Thyroid gland (tissue), 4 donors: ENCODE measurements around the gene LPIN3.

Experiments
- POLR2A ChIP-seq, 2 donors: fragments of 450-650 bp; IDR thresholded peaks; one replicate each; pipeline ENCODE4 v1.6.1; 2017; ENCODE audit warnings: antibody characterized with exemption in 2 of 2, mild to moderate bottlenecking in 2 of 2, moderate library complexity in 1 of 2
- TF ChIP-seq, protein P1 (sequence below), 6 experiments: fragments of 200-600 bp in 3 of 6; fragments of 450-650 bp in 3 of 6; sonication (generic) in 3 of 6; IDR thresholded peaks; one replicate each; pipeline ENCODE4 v1.5.1; 2016 to 2019; ENCODE audit warnings: antibody characterized with exemption in 6 of 6, mild to moderate bottlenecking in 2 of 6, inconsistent platforms in 1 of 6, moderate library complexity in 1 of 6

DNA sequence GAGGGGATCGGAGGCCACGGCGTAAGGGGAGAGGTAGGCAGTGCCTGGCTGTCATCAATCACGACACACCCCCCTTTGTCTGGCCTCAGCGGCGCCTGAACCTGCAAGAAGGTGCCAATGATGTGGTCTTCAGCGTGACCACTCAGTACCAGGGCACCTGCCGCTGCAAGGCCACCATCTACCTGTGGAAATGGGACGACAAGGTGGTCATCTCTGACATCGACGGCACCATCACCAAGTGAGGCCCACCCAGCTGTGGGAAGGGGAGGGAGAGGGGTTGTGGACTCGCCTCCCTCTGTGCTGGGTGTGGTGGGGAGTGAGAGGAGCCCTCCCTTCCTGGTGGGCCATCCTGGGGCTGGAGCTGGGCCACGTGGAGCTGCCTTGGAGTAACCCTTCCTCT is 16.3 kb downstream of the LPIN3 start:
- no peak for TF ChIP-seq POLR2A (IDR thresholded peaks at IDR 0.05)
- TF ChIP-seq, protein P1, sequence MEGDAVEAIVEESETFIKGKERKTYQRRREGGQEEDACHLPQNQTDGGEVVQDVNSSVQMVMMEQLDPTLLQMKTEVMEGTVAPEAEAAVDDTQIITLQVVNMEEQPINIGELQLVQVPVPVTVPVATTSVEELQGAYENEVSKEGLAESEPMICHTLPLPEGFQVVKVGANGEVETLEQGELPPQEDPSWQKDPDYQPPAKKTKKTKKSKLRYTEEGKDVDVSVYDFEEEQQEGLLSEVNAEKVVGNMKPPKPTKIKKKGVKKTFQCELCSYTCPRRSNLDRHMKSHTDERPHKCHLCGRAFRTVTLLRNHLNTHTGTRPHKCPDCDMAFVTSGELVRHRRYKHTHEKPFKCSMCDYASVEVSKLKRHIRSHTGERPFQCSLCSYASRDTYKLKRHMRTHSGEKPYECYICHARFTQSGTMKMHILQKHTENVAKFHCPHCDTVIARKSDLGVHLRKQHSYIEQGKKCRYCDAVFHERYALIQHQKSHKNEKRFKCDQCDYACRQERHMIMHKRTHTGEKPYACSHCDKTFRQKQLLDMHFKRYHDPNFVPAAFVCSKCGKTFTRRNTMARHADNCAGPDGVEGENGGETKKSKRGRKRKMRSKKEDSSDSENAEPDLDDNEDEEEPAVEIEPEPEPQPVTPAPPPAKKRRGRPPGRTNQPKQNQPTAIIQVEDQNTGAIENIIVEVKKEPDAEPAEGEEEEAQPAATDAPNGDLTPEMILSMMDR (IDR thresholded peaks at IDR 0.05) = no peak
